IMR-90 (cell line): ENCODE data around the gene RHBDF2. TPM values are rescaled to one million over a fixed set of nuclear protein-coding genes. Genes with fewer than 3 reads are reported as not detected.

ENCODE experiments used
- ATAC-seq: fragments of 200-7000 bp; cut with Tn5 transposase; 2 replicates; pipeline ENCODE4 v1.9.1; 2020; ENCODE audit warnings: low read depth, mild to moderate bottlenecking, moderate library complexity
- BruUV-seq: library from RNA; stranded (reverse); fragments of 400-500 nt; replicated peaks from 2 replicates; lab custom pipeline; 2021; lab: Mats Ljungman, UMichigan
- CTCF ChIA-PET: fragments of 300-600 bp; formaldehyde crosslinking; extraction: SDS; loops from one replicate; lab custom pipeline; 2021; ENCODE audit warnings: antibody characterized with exemption; lab: Yijun Ruan, JAX
- POLR2A ChIA-PET: fragments of 300-600 bp; sonication (Branson Sonifier 250); formaldehyde crosslinking; loops from one replicate; lab custom pipeline; 2022; ENCODE audit warnings: antibody characterized with exemption; ENCODE audit not compliant: unreplicated experiment; lab: Charles Lee
- DNase-seq: peaks from one replicate; pipeline ENCODE4 v3.0.0; 2013
- H2AFZ ChIP-seq: replicated peaks from 2 replicates; pipeline ENCODE3; 2013; ENCODE audit warnings: low read length, mild to moderate bottlenecking; ENCODE audit not compliant: poor library complexity
- H2AK5ac ChIP-seq: 2 replicates; pipeline ENCODE4 v1.6.1; 2013; ENCODE audit warnings: low read depth, low read length, inconsistent platforms
- H2AK9ac ChIP-seq: replicated peaks from 2 replicates; pipeline ENCODE3; 2013; ENCODE audit warnings: mild to moderate bottlenecking, low read depth, low read length, moderate library complexity; ENCODE audit not compliant: poor library complexity
- H2BK120ac ChIP-seq: 2 replicates; pipeline ENCODE4 v1.6.1; 2013; ENCODE audit warnings: low read depth, low read length, inconsistent platforms
- H2BK15ac ChIP-seq: 3 replicates; pipeline ENCODE4 v1.6.1; 2013; ENCODE audit warnings: low read depth, low read length, inconsistent platforms
- H2BK20ac ChIP-seq: 2 replicates; pipeline ENCODE4 v1.6.1; 2013; ENCODE audit warnings: low read depth, mild to moderate bottlenecking, inconsistent platforms, low read length, moderate library complexity
- H2BK5ac ChIP-seq: 2 replicates; pipeline ENCODE4 v1.6.1; 2013; ENCODE audit warnings: mild to moderate bottlenecking, low read depth, low read length, inconsistent platforms; ENCODE audit not compliant: poor library complexity, severe bottlenecking
- H3K14ac ChIP-seq: replicated peaks from 2 replicates; pipeline ENCODE4 v1.6.1; 2013; ENCODE audit warnings: low read depth, low read length, inconsistent platforms
- H3K18ac ChIP-seq: 2 replicates; pipeline ENCODE4 v1.6.1; 2013; ENCODE audit warnings: low read depth, low read length, control low read depth
- H3K23ac ChIP-seq: 2 replicates; pipeline ENCODE4 v1.6.1; 2013; ENCODE audit warnings: low read depth, low read length, inconsistent platforms
- H3K27ac ChIP-seq: 2 replicates; pipeline ENCODE4 v1.5.1; 2013; ENCODE audit warnings: mild to moderate bottlenecking, control low read depth, low read length; ENCODE audit not compliant: insufficient read depth
- H3K27me3 ChIP-seq: 2 replicates; pipeline ENCODE4 v1.6.1; 2013; ENCODE audit warnings: low read length; ENCODE audit not compliant: control insufficient read depth, insufficient read depth
- H3K36me3 ChIP-seq: 2 replicates; pipeline ENCODE4 v1.6.1; 2013; ENCODE audit warnings: low read length, mixed read lengths; ENCODE audit not compliant: control insufficient read depth, insufficient read depth
- H3K4ac ChIP-seq: 2 replicates; pipeline ENCODE4 v1.6.1; 2013; ENCODE audit warnings: low read depth, low read length, inconsistent platforms
- H3K4me1 ChIP-seq: 2 replicates; pipeline ENCODE4 v1.6.1; 2013; ENCODE audit warnings: low read length, mixed read lengths; ENCODE audit not compliant: control insufficient read depth, insufficient read depth
- H3K4me2 ChIP-seq: 2 replicates; pipeline ENCODE4 v1.6.1; 2013; ENCODE audit warnings: low read depth, mild to moderate bottlenecking, control low read depth, low read length, moderate library complexity
- H3K4me3 ChIP-seq: 2 replicates; pipeline ENCODE4 v1.5.1; 2013; ENCODE audit warnings: low read depth, mild to moderate bottlenecking, control low read depth, low read length, moderate library complexity; ENCODE audit not compliant: insufficient read depth
- H3K56ac ChIP-seq: 2 replicates; pipeline ENCODE4 v1.6.1; 2013; ENCODE audit warnings: low read length, inconsistent platforms; ENCODE audit not compliant: insufficient read depth; ENCODE audit errors: extremely low read depth
- H3K79me1 ChIP-seq, 2 experiments: 2 replicates each; pipeline ENCODE4 v1.6.1; 2013; ENCODE audit warnings: low read length in 2 of 2, inconsistent platforms in 1 of 2, low read depth in 1 of 2
- H3K9ac ChIP-seq: 2 replicates; pipeline ENCODE4 v1.6.1; 2013; ENCODE audit warnings: low read depth, low read length, control low read depth
- H3K9me1 ChIP-seq: 2 replicates; pipeline ENCODE4 v1.6.1; 2013; ENCODE audit warnings: low read length, inconsistent platforms; ENCODE audit not compliant: insufficient read depth
- H3K9me3 ChIP-seq: 2 replicates; pipeline ENCODE4 v1.6.1; 2013; ENCODE audit warnings: low read length; ENCODE audit not compliant: control insufficient read depth, insufficient read depth
- H4K20me1 ChIP-seq: 2 replicates; pipeline ENCODE4 v1.6.1; 2013; ENCODE audit warnings: low read length, inconsistent platforms; ENCODE audit not compliant: insufficient read depth
- H4K5ac ChIP-seq: 2 replicates; pipeline ENCODE4 v1.6.1; 2013; ENCODE audit warnings: mild to moderate bottlenecking, low read depth, low read length, control low read depth
- H4K8ac ChIP-seq, 2 experiments: 2 replicates each; pipeline ENCODE4 v1.6.1; 2013; ENCODE audit warnings: low read depth in 2 of 2, low read length in 2 of 2, control low read depth in 1 of 2, inconsistent platforms in 1 of 2
- H4K91ac ChIP-seq: 2 replicates; pipeline ENCODE4 v1.6.1; 2013; ENCODE audit warnings: low read depth, low read length, inconsistent platforms; ENCODE audit not compliant: insufficient read depth
- BHLHE40 ChIP-seq: fragments of 150-350 bp; IDR thresholded peaks from 2 replicates; pipeline ENCODE4 v1.6.1; 2016; ENCODE audit warnings: mild to moderate bottlenecking, low read depth, low read length
- CEBPB ChIP-seq: IDR thresholded peaks from 2 replicates; pipeline ENCODE4 v1.6.1; 2012; ENCODE audit warnings: low read depth, low read length, improper control_type of control experiment
- CHD1 ChIP-seq: IDR thresholded peaks from 2 replicates; pipeline ENCODE4 v1.6.1; 2012; ENCODE audit warnings: low read depth, low read length, improper control_type of control experiment
- CTCF ChIP-seq: conservative IDR thresholded peaks from 2 replicates; pipeline ENCODE4 v1.5.1; 2012; ENCODE audit warnings: mild to moderate bottlenecking, low read depth, low read length, improper control_type of control experiment
- ELK1 ChIP-seq: fragments of 150-350 bp; IDR thresholded peaks from 2 replicates; pipeline ENCODE4 v1.6.1; 2016; ENCODE audit warnings: low read depth, mild to moderate bottlenecking, low read length, moderate library complexity, borderline replicate concordance
- FOS ChIP-seq: fragments of 150-350 bp; IDR thresholded peaks from 2 replicates; pipeline ENCODE4 v1.6.1; 2016; ENCODE audit warnings: low read depth, low read length
- MXI1 ChIP-seq: IDR thresholded peaks from 2 replicates; pipeline ENCODE4 v1.6.1; 2012; ENCODE audit warnings: low read depth, mild to moderate bottlenecking, low read length, moderate library complexity, borderline replicate concordance
- POLR2A ChIP-seq: IDR thresholded peaks from 2 replicates; pipeline ENCODE4 v1.6.1; 2012; ENCODE audit warnings: mild to moderate bottlenecking, low read depth, low read length
- RAD21 ChIP-seq: IDR thresholded peaks from 2 replicates; pipeline ENCODE4 v1.6.1; 2012; ENCODE audit warnings: low read length, improper control_type of control experiment
- RCOR1 ChIP-seq: IDR thresholded peaks from 2 replicates; pipeline ENCODE4 v1.6.1; 2012; ENCODE audit warnings: mild to moderate bottlenecking, low read length, improper control_type of control experiment; ENCODE audit not compliant: insufficient replicate concordance
- RFX5 ChIP-seq: IDR thresholded peaks from 2 replicates; pipeline ENCODE4 v1.8.0; 2012; ENCODE audit warnings: low read depth, mild to moderate bottlenecking, low read length, moderate library complexity
- SMC3 ChIP-seq: fragments of 150-350 bp; IDR thresholded peaks from 2 replicates; pipeline ENCODE4 v1.6.1; 2016; ENCODE audit warnings: low read depth, mild to moderate bottlenecking, antibody characterized with exemption, low read length, moderate library complexity
- USF2 ChIP-seq: fragments of 150-350 bp; IDR thresholded peaks from 2 replicates; pipeline ENCODE4 v1.6.1; 2017; ENCODE audit warnings: mild to moderate bottlenecking, antibody characterized with exemption, low read length, low read depth
- WGBS, 2 experiments: methylation state at CpG; one replicate each; pipeline versions ENCODE4 v1.1.5 to v1.1.7; 2013; ENCODE audit warnings: missing lambda C conversion rate in 2 of 2; ENCODE audit not compliant: insufficient read length in 1 of 2; ENCODE audit errors: extremely low coverage in 2 of 2; 5-methylcytosine and 5-hydroxymethylcytosine counted together
- dilution Hi-C: fragments of 300-500 bp; cut with HindIII; formaldehyde crosslinking; loops from one replicate; pipeline ENCODE4 v1.14.3; 2018; ENCODE audit warnings: low sequenced_read_pairs; ENCODE audit not compliant: unreplicated experiment
- in situ Hi-C: fragments of 300-500 bp; cut with MboI; formaldehyde crosslinking; loops from 3 replicates; pipeline ENCODE4 v1.14.3; 2019; ENCODE audit warnings: low sequenced_read_pairs, inconsistent platforms, mixed read lengths
- intact Hi-C: fragments of 100-400 bp; cut with micrococcal nuclease; formaldehyde crosslinking; loops from 2 replicates; pipeline ENCODE4 v1.10.0; 2022
- polyA plus RNA-seq, 3 experiments: library from polyadenylated mRNA; depleted of rRNA; stranded (reverse); fragments of >200 nt; gene quantifications; 2 replicates each; pipeline ENCODE4 v1.2.3, GENCODE V29; 2012; ENCODE audit warnings: low replicate concordance in 1 of 3
- total RNA-seq: library from RNA; depleted of rRNA; stranded (reverse); fragments of >200 nt; gene quantifications from 2 replicates; pipeline ENCODE4 v1.2.3, GENCODE V29; 2012

Gene RHBDF2
- total and polyA plus RNA-seq, 2 of the 4 experiments (the other 2 are of a cell fraction): 1.3 to 8.3 TPM

- CTCF ChIA-PET: no interaction called here
- ATAC-seq: no peak
These were observed 16.9 kb downstream of the RHBDF2 start for GRCh38 chr17:76484228-76484725.

More at GRCh38 chr17:76484228-76484725, 16.9 kb downstream of the RHBDF2 start:
- WGBS, 2 experiments: 93% methylated on average over 5 of the region's 11 CpGs; no CpG with 5 or more reads in 1 of the 2 experiments
- dilution Hi-C loops: no loop called here
- Histone ChIP-seq H2AFZ (no peak overlapping the region), H3K18ac (no peak overlapping the region), H3K27ac (no peak overlapping the region), H2BK120ac (no peak overlapping the region), H3K56ac (no peak overlapping the region), H3K23ac (no peak overlapping the region), H3K79me1 (no peaks in the 10 kb centered on the region), H3K27me3 (no peaks in the 10 kb centered on the region), H4K91ac (no peak overlapping the region), H3K4me1 (peaks cover 4% of the 10 kb centered on the region), H3K9me3 (no peaks in the 10 kb centered on the region), H3K14ac (no peak overlapping the region), H3K4ac (0 out of 2 replicates have a peak overlapping the region, but pooled peaks have one; percentile 22), H4K5ac (no peak overlapping the region), H3K4me2 (no peak overlapping the region), H4K20me1 (no peaks in the 10 kb centered on the region), H2AK9ac (no peak overlapping the region), H2BK20ac (no peak overlapping the region), H3K9ac (no peak overlapping the region), H2AK5ac (no peak overlapping the region; the same call in 1 of the 2 replicates), H3K9me1 (no peaks in the 10 kb centered on the region), H4K8ac (no peak overlapping the region), H2BK5ac (no peak overlapping the region), H3K4me3 (no peak overlapping the region), H3K36me3 (no peaks in the 10 kb centered on the region), H2BK15ac (no peak overlapping the region)
- no peak for TF ChIP-seq FOS
- no peak for TF ChIP-seq CHD1
- no peak for TF ChIP-seq MXI1
- no peak for TF ChIP-seq RAD21
- TF ChIP-seq RFX5: no peak
- no peak for TF ChIP-seq SMC3
- no peak for TF ChIP-seq BHLHE40
- no peak for TF ChIP-seq USF2
- TF ChIP-seq RCOR1: no peak
- no peak for TF ChIP-seq CTCF
- no peak for TF ChIP-seq CEBPB
- TF ChIP-seq ELK1: no peak
- TF ChIP-seq POLR2A: no peak
- in situ Hi-C loops: no loop called here
- DNase-seq: no peak
- no TSS peak for BruUV-seq
- intact Hi-C loops: no loop called here
- POLR2A ChIA-PET: no interaction called here
